IMR-90 (cell line): ENCODE measurements around the gene HCRTR2. TPM values are rescaled to one million over a fixed set of nuclear protein-coding genes. Genes with fewer than 3 reads are reported as not detected.

ENCODE experiments used
- ATAC-seq: fragments of 200-7000 bp; cut with Tn5 transposase; 2 replicates; pipeline ENCODE4 v1.9.1; 2020; ENCODE audit warnings: low read depth, mild to moderate bottlenecking, moderate library complexity
- BruUV-seq: library from RNA; stranded (reverse); fragments of 400-500 nt; replicated peaks from 2 replicates; lab custom pipeline; 2021; lab: Mats Ljungman, UMichigan
- CTCF ChIA-PET: fragments of 300-600 bp; formaldehyde crosslinking; extraction: SDS; loops from one replicate; lab custom pipeline; 2021; ENCODE audit warnings: antibody characterized with exemption; lab: Yijun Ruan, JAX
- POLR2A ChIA-PET: fragments of 300-600 bp; sonication (Branson Sonifier 250); formaldehyde crosslinking; loops from one replicate; lab custom pipeline; 2022; ENCODE audit warnings: antibody characterized with exemption; ENCODE audit not compliant: unreplicated experiment; lab: Charles Lee
- DNase-seq: peaks from one replicate; pipeline ENCODE4 v3.0.0; 2013
- H2AFZ ChIP-seq: replicated peaks from 2 replicates; pipeline ENCODE3; 2013; ENCODE audit warnings: low read length, mild to moderate bottlenecking; ENCODE audit not compliant: poor library complexity
- H2AK5ac ChIP-seq: 2 replicates; pipeline ENCODE4 v1.6.1; 2013; ENCODE audit warnings: low read depth, low read length, inconsistent platforms
- H2AK9ac ChIP-seq: replicated peaks from 2 replicates; pipeline ENCODE3; 2013; ENCODE audit warnings: mild to moderate bottlenecking, low read depth, low read length, moderate library complexity; ENCODE audit not compliant: poor library complexity
- H2BK120ac ChIP-seq: 2 replicates; pipeline ENCODE4 v1.6.1; 2013; ENCODE audit warnings: low read depth, low read length, inconsistent platforms
- H2BK15ac ChIP-seq: 3 replicates; pipeline ENCODE4 v1.6.1; 2013; ENCODE audit warnings: low read depth, low read length, inconsistent platforms
- H2BK20ac ChIP-seq: 2 replicates; pipeline ENCODE4 v1.6.1; 2013; ENCODE audit warnings: low read depth, mild to moderate bottlenecking, inconsistent platforms, low read length, moderate library complexity
- H2BK5ac ChIP-seq: 2 replicates; pipeline ENCODE4 v1.6.1; 2013; ENCODE audit warnings: mild to moderate bottlenecking, low read depth, low read length, inconsistent platforms; ENCODE audit not compliant: poor library complexity, severe bottlenecking
- H3K14ac ChIP-seq: replicated peaks from 2 replicates; pipeline ENCODE4 v1.6.1; 2013; ENCODE audit warnings: low read depth, low read length, inconsistent platforms
- H3K18ac ChIP-seq: 2 replicates; pipeline ENCODE4 v1.6.1; 2013; ENCODE audit warnings: low read depth, low read length, control low read depth
- H3K23ac ChIP-seq: 2 replicates; pipeline ENCODE4 v1.6.1; 2013; ENCODE audit warnings: low read depth, low read length, inconsistent platforms
- H3K27ac ChIP-seq: 2 replicates; pipeline ENCODE4 v1.5.1; 2013; ENCODE audit warnings: mild to moderate bottlenecking, control low read depth, low read length; ENCODE audit not compliant: insufficient read depth
- H3K27me3 ChIP-seq: 2 replicates; pipeline ENCODE4 v1.6.1; 2013; ENCODE audit warnings: low read length; ENCODE audit not compliant: control insufficient read depth, insufficient read depth
- H3K36me3 ChIP-seq: 2 replicates; pipeline ENCODE4 v1.6.1; 2013; ENCODE audit warnings: low read length, mixed read lengths; ENCODE audit not compliant: control insufficient read depth, insufficient read depth
- H3K4ac ChIP-seq: 2 replicates; pipeline ENCODE4 v1.6.1; 2013; ENCODE audit warnings: low read depth, low read length, inconsistent platforms
- H3K4me1 ChIP-seq: 2 replicates; pipeline ENCODE4 v1.6.1; 2013; ENCODE audit warnings: low read length, mixed read lengths; ENCODE audit not compliant: control insufficient read depth, insufficient read depth
- H3K4me2 ChIP-seq: 2 replicates; pipeline ENCODE4 v1.6.1; 2013; ENCODE audit warnings: low read depth, mild to moderate bottlenecking, control low read depth, low read length, moderate library complexity
- H3K4me3 ChIP-seq: 2 replicates; pipeline ENCODE4 v1.5.1; 2013; ENCODE audit warnings: low read depth, mild to moderate bottlenecking, control low read depth, low read length, moderate library complexity; ENCODE audit not compliant: insufficient read depth
- H3K56ac ChIP-seq: 2 replicates; pipeline ENCODE4 v1.6.1; 2013; ENCODE audit warnings: low read length, inconsistent platforms; ENCODE audit not compliant: insufficient read depth; ENCODE audit errors: extremely low read depth
- H3K79me1 ChIP-seq, 2 experiments: 2 replicates each; pipeline ENCODE4 v1.6.1; 2013; ENCODE audit warnings: low read length in 2 of 2, inconsistent platforms in 1 of 2, low read depth in 1 of 2
- H3K9ac ChIP-seq: 2 replicates; pipeline ENCODE4 v1.6.1; 2013; ENCODE audit warnings: low read depth, low read length, control low read depth
- H3K9me1 ChIP-seq: 2 replicates; pipeline ENCODE4 v1.6.1; 2013; ENCODE audit warnings: low read length, inconsistent platforms; ENCODE audit not compliant: insufficient read depth
- H3K9me3 ChIP-seq: 2 replicates; pipeline ENCODE4 v1.6.1; 2013; ENCODE audit warnings: low read length; ENCODE audit not compliant: control insufficient read depth, insufficient read depth
- H4K20me1 ChIP-seq: 2 replicates; pipeline ENCODE4 v1.6.1; 2013; ENCODE audit warnings: low read length, inconsistent platforms; ENCODE audit not compliant: insufficient read depth
- H4K5ac ChIP-seq: 2 replicates; pipeline ENCODE4 v1.6.1; 2013; ENCODE audit warnings: mild to moderate bottlenecking, low read depth, low read length, control low read depth
- H4K8ac ChIP-seq, 2 experiments: 2 replicates each; pipeline ENCODE4 v1.6.1; 2013; ENCODE audit warnings: low read depth in 2 of 2, low read length in 2 of 2, control low read depth in 1 of 2, inconsistent platforms in 1 of 2
- H4K91ac ChIP-seq: 2 replicates; pipeline ENCODE4 v1.6.1; 2013; ENCODE audit warnings: low read depth, low read length, inconsistent platforms; ENCODE audit not compliant: insufficient read depth
- BHLHE40 ChIP-seq: fragments of 150-350 bp; IDR thresholded peaks from 2 replicates; pipeline ENCODE4 v1.6.1; 2016; ENCODE audit warnings: mild to moderate bottlenecking, low read depth, low read length
- CHD1 ChIP-seq: IDR thresholded peaks from 2 replicates; pipeline ENCODE4 v1.6.1; 2012; ENCODE audit warnings: low read depth, low read length, improper control_type of control experiment
- MAFK ChIP-seq: IDR thresholded peaks from 2 replicates; pipeline ENCODE4 v1.6.1; 2012; ENCODE audit warnings: low read depth, low read length, improper control_type of control experiment
- MAZ ChIP-seq: IDR thresholded peaks from 2 replicates; pipeline ENCODE4 v1.6.1; 2012; ENCODE audit warnings: low read depth, mild to moderate bottlenecking, low read length, improper control_type of control experiment, moderate library complexity, borderline replicate concordance
- RFX5 ChIP-seq: IDR thresholded peaks from 2 replicates; pipeline ENCODE4 v1.8.0; 2012; ENCODE audit warnings: low read depth, mild to moderate bottlenecking, low read length, moderate library complexity
- WGBS, 2 experiments: methylation state at CpG; one replicate each; pipeline versions ENCODE4 v1.1.5 to v1.1.7; 2013; ENCODE audit warnings: missing lambda C conversion rate in 2 of 2; ENCODE audit not compliant: insufficient read length in 1 of 2; ENCODE audit errors: extremely low coverage in 2 of 2; 5-methylcytosine and 5-hydroxymethylcytosine counted together
- dilution Hi-C: fragments of 300-500 bp; cut with HindIII; formaldehyde crosslinking; loops from one replicate; pipeline ENCODE4 v1.14.3; 2018; ENCODE audit warnings: low sequenced_read_pairs; ENCODE audit not compliant: unreplicated experiment
- in situ Hi-C: fragments of 300-500 bp; cut with MboI; formaldehyde crosslinking; loops from 3 replicates; pipeline ENCODE4 v1.14.3; 2019; ENCODE audit warnings: low sequenced_read_pairs, inconsistent platforms, mixed read lengths
- intact Hi-C: fragments of 100-400 bp; cut with micrococcal nuclease; formaldehyde crosslinking; loops from 2 replicates; pipeline ENCODE4 v1.10.0; 2022
- polyA plus RNA-seq, 3 experiments: library from polyadenylated mRNA; depleted of rRNA; stranded (reverse); fragments of >200 nt; gene quantifications; 2 replicates each; pipeline ENCODE4 v1.2.3, GENCODE V29; 2012; ENCODE audit warnings: low replicate concordance in 1 of 3
- total RNA-seq: library from RNA; depleted of rRNA; stranded (reverse); fragments of >200 nt; gene quantifications from 2 replicates; pipeline ENCODE4 v1.2.3, GENCODE V29; 2012

HCRTR2 gene
- total and polyA plus RNA-seq, 2 of the 4 experiments (the other 2 are of a cell fraction): not detected

- no peak overlapping the region for H2BK5ac ChIP-seq
- no peak overlapping the region for H2AK9ac ChIP-seq
- no peaks in the 10 kb centered on the region for H3K4me1 ChIP-seq
- no peaks in the 10 kb centered on the region for H3K27me3 ChIP-seq
- no peak overlapping the region for H2AFZ ChIP-seq
- no peak for DNase-seq
- H3K9me3 ChIP-seq: no peaks in the 10 kb centered on the region
- H3K9ac ChIP-seq: no peak overlapping the region
- no peak overlapping the region for H3K18ac ChIP-seq
- no peak overlapping the region for H2BK15ac ChIP-seq
- no peak overlapping the region for H2BK20ac ChIP-seq
- BruUV-seq: no TSS peak
- dilution Hi-C loops: no loop called here
- H2BK120ac ChIP-seq: no peak overlapping the region
- WGBS, 2 experiments: no CpG with 5 or more reads among the region's 1 CpG
- H4K5ac ChIP-seq: no peak overlapping the region
- H3K4ac ChIP-seq: no peak overlapping the region
- no peak overlapping the region for H2AK5ac ChIP-seq
- ChIA-PET POLR2A (no interaction called here), CTCF (interaction anchor here (0.6 kb wide), 1 partner anchor 955 kb away, joined by 3 read pairs; no protein-coding TSS in a partner anchor)
- H3K56ac ChIP-seq: no peak overlapping the region
- no peak overlapping the region for H3K14ac ChIP-seq
- H3K9me1 ChIP-seq: no peaks in the 10 kb centered on the region
- H4K20me1 ChIP-seq: no peaks in the 10 kb centered on the region
- no peak overlapping the region for H4K91ac ChIP-seq
- no peak overlapping the region for H3K4me2 ChIP-seq
- no peak overlapping the region for H3K4me3 ChIP-seq
- no peaks in the 10 kb centered on the region for H3K79me1 ChIP-seq
- TF ChIP-seq MAZ (no peak), RFX5 (no peak), CHD1 (no peak), BHLHE40 (no peak), MAFK (no peak)
- no peak for ATAC-seq
- intact Hi-C loops: no loop called here
- H3K27ac ChIP-seq: no peak overlapping the region
- in situ Hi-C loops: no loop called here
- no peaks in the 10 kb centered on the region for H3K36me3 ChIP-seq
- H3K23ac ChIP-seq: no peak overlapping the region
- H4K8ac ChIP-seq: no peak overlapping the region
These were observed 130.4 kb downstream of the HCRTR2 start for GRCh38 chr6:55304747-55305146.
